Endothelial cell of umbilical vein (primary cell): ENCODE results near the gene HDAC4. TPM values are rescaled to one million over a fixed set of nuclear protein-coding genes. Genes with fewer than 3 reads are reported as not detected.

Experiments
- BruUV-seq: library from RNA; stranded (reverse); fragments of 400-500 nt; replicated peaks from 2 replicates; lab custom pipeline; 2021; lab: Mats Ljungman, UMichigan
- CTCF ChIA-PET: fragments of 300-600, 350-600 bp; sonication (Branson Sonifier 250); formaldehyde crosslinking; loops from one replicate; lab custom pipeline; 2021; ENCODE audit warnings: antibody characterized with exemption, inconsistent platforms; lab: Charles Lee
- POLR2A ChIA-PET: fragments of 300-600, 350-600 bp; sonication (Branson Sonifier 250); formaldehyde crosslinking; loops from one replicate; lab custom pipeline; 2021; ENCODE audit warnings: antibody characterized with exemption, inconsistent platforms; lab: Charles Lee
- DNase-seq: peaks from one replicate; pipeline ENCODE4 v3.0.0-alpha.2; 2011; ENCODE audit warnings: low read depth, low spot score
- FAIRE-seq: peaks from 2 replicates; lab custom pipeline; 2011; peaks lifted over from hg19 to GRCh38; lab: Jason Lieb, UNC
- H2AFZ ChIP-seq: 2 replicates; pipeline ENCODE4 v1.6.0; 2012; ENCODE audit warnings: low read depth, low read length, control low read depth, inconsistent platforms
- H3K27ac ChIP-seq: 2 replicates; pipeline ENCODE4 v1.5.1; 2011; ENCODE audit warnings: low read depth, mild to moderate bottlenecking, control low read depth, low read length, moderate library complexity; ENCODE audit not compliant: insufficient read depth
- H3K27me3 ChIP-seq, 2 experiments: 2 replicates each; pipeline versions ENCODE4 v1.6.0 to v1.6.1; 2011; ENCODE audit warnings: low read length in 2 of 2, mixed read lengths in 1 of 2; ENCODE audit not compliant: control insufficient read depth in 2 of 2, insufficient read depth in 2 of 2
- H3K36me3 ChIP-seq, 2 experiments: 2 replicates in 1 of 2; 3 replicates in 1 of 2; pipeline ENCODE4 v1.5.1; 2011; ENCODE audit warnings: low read length in 2 of 2, mild to moderate bottlenecking in 1 of 2, moderate library complexity in 1 of 2; ENCODE audit not compliant: control insufficient read depth in 2 of 2, insufficient read depth in 2 of 2; ENCODE audit errors: extremely low read depth in 1 of 2
- H3K4me1 ChIP-seq: 3 replicates; pipeline ENCODE4 v1.5.1; 2011; ENCODE audit warnings: mild to moderate bottlenecking, low read length; ENCODE audit not compliant: control insufficient read depth, insufficient read depth; ENCODE audit errors: extremely low read depth
- H3K4me2 ChIP-seq: 2 replicates; pipeline ENCODE4 v1.6.1; 2011; ENCODE audit warnings: low read length, control low read depth, mixed read lengths; ENCODE audit not compliant: insufficient read depth
- H3K4me3 ChIP-seq, 3 experiments: fragments of 200-600 bp in 1 of 3; sonication (generic), shearing (Covaris generic) in 1 of 3; replicated peaks in 1 of 3; 2 replicates each; pipeline ENCODE4 v1.5.1; 2011 to 2016; ENCODE audit warnings: control low read depth in 3 of 3, low read length in 3 of 3, mild to moderate bottlenecking in 2 of 3, inconsistent platforms in 1 of 3, low read depth in 1 of 3, moderate library complexity in 1 of 3; ENCODE audit not compliant: insufficient read depth in 1 of 3
- H3K79me2 ChIP-seq: 2 replicates; pipeline ENCODE4 v1.6.0; 2012; ENCODE audit warnings: low read length, inconsistent platforms; ENCODE audit not compliant: control insufficient read depth, insufficient read depth
- H3K9ac ChIP-seq: replicated peaks from 2 replicates; pipeline ENCODE3; 2011; ENCODE audit warnings: low read length, control low read depth; ENCODE audit not compliant: insufficient read depth; ENCODE audit errors: extremely low read depth
- H3K9me1 ChIP-seq: replicated peaks from 3 replicates; pipeline ENCODE4 v1.6.0; 2011; ENCODE audit warnings: mild to moderate bottlenecking, low read length; ENCODE audit not compliant: control insufficient read depth, insufficient read depth; ENCODE audit errors: extremely low read depth
- H3K9me3 ChIP-seq: replicated peaks from 2 replicates; pipeline ENCODE4 v1.5.1; 2012; ENCODE audit warnings: low read length, inconsistent platforms; ENCODE audit not compliant: control insufficient read depth, insufficient read depth
- H4K20me1 ChIP-seq: replicated peaks from 2 replicates; pipeline ENCODE3; 2011; ENCODE audit warnings: mild to moderate bottlenecking, low read length; ENCODE audit not compliant: control insufficient read depth, insufficient read depth; ENCODE audit errors: extremely low read depth
- CTCF ChIP-seq, 2 donors: IDR thresholded peaks; 1 replicate in 1 of 2; 2 replicates in 1 of 2; pipeline ENCODE4 v1.5.1; 2011; ENCODE audit warnings: low read length in 2 of 2, mild to moderate bottlenecking in 2 of 2, moderate library complexity in 2 of 2, control low read depth in 1 of 2, inconsistent platforms in 1 of 2, low read depth in 1 of 2; ENCODE audit not compliant: insufficient read depth in 1 of 2; ENCODE audit errors: extremely low read depth in 1 of 2
- EZH2 ChIP-seq: IDR thresholded peaks from 2 replicates; pipeline ENCODE4 v1.6.1; 2012; ENCODE audit warnings: borderline replicate concordance, low read depth, mild to moderate bottlenecking, moderate library complexity, low read length, inconsistent platforms; ENCODE audit not compliant: severe bottlenecking
- FOS ChIP-seq: IDR thresholded peaks from 2 replicates; pipeline ENCODE4 v1.6.1; 2011; ENCODE audit warnings: mild to moderate bottlenecking, low read length, moderate library complexity, borderline replicate concordance; ENCODE audit not compliant: insufficient read depth
- GATA2 ChIP-seq: IDR thresholded peaks from 2 replicates; pipeline ENCODE4 v1.7.0; 2011; ENCODE audit warnings: low read depth, mild to moderate bottlenecking, moderate library complexity, mixed read lengths, low read length; ENCODE audit not compliant: insufficient read length, insufficient read depth
- JUN ChIP-seq: IDR thresholded peaks from 2 replicates; pipeline ENCODE4 v1.6.1; 2011; ENCODE audit warnings: borderline replicate concordance, low read depth; ENCODE audit not compliant: insufficient read length, insufficient read depth
- MAX ChIP-seq: IDR thresholded peaks from 2 replicates; pipeline ENCODE4 v1.6.1; 2011; ENCODE audit not compliant: insufficient read depth, insufficient read length
- MYC ChIP-seq: IDR thresholded peaks from one replicate; pipeline ENCODE4 v1.6.1; 2011; ENCODE audit warnings: mild to moderate bottlenecking, low read depth, low read length
- POLR2A ChIP-seq: IDR thresholded peaks from 2 replicates; pipeline ENCODE4 v1.6.1; 2012; ENCODE audit warnings: low read depth, mild to moderate bottlenecking, control low read depth, low read length
- POLR2AphosphoS5 ChIP-seq: IDR thresholded peaks from 2 replicates; pipeline ENCODE4 v1.6.1; 2012; ENCODE audit warnings: low read depth, mild to moderate bottlenecking, control low read depth, low read length, moderate library complexity; ENCODE audit not compliant: insufficient read depth
- dilution Hi-C: fragments of 300-500 bp; cut with MboI; formaldehyde crosslinking; loops from one replicate; pipeline ENCODE4 v1.15.0; 2019; ENCODE audit warnings: low sequenced_read_pairs; ENCODE audit not compliant: extremely low pct_ligation_motif_present
- intact Hi-C: fragments of 100-400 bp; cut with micrococcal nuclease; formaldehyde crosslinking; loops from one replicate; pipeline ENCODE4 v1.10.0; 2022
- polyA plus RNA-seq, 4 experiments: library from polyadenylated mRNA; depleted of rRNA in 3 of 4; stranded (reverse) in 3 of 4; unstranded in 1 of 4; fragments of >200 nt; gene quantifications; 2 replicates each; pipeline versions ENCODE4 v1.2.1 to v1.2.3, GENCODE V29; 2011 to 2012; ENCODE audit warnings: missing spikeins in 1 of 4
- total RNA-seq: library from RNA; stranded (reverse); gene quantifications from 2 replicates; pipeline ENCODE4 v1.2.3, GENCODE V29; 2021

HDAC4 gene
- total and polyA plus RNA-seq, 2 donors (not counting 3 experiments of a cell fraction or from before 2014, with no cell fraction given): 13.4 to 33.0 TPM

- ChIA-PET POLR2A (no interaction called here), CTCF (no interaction called here)
- no peak overlapping the region for H3K9ac ChIP-seq
- no peak for FAIRE-seq
- no peak overlapping the region for H3K4me2 ChIP-seq
- no peaks in the 10 kb centered on the region for H3K4me1 ChIP-seq
- no peaks in the 10 kb centered on the region for H4K20me1 ChIP-seq
- no peaks in the 10 kb centered on the region for H3K9me3 ChIP-seq
- no peaks in the 10 kb centered on the region for H3K27me3 ChIP-seq
- BruUV-seq: no TSS peak
- H2AFZ ChIP-seq: no peak overlapping the region
- no peak overlapping the region for H3K4me3 ChIP-seq
- no peaks in the 10 kb centered on the region for H3K9me1 ChIP-seq
- TF ChIP-seq FOS: no peak
- TF ChIP-seq CTCF (IDR thresholded peaks at IDR 0.05; ENCODE audit: extremely low read depth in 1 of 2, insufficient read depth in 1 of 2, low read depth in 1 of 2, low read length in 2 of 2): no peak
- no peak for TF ChIP-seq GATA2
- dilution Hi-C loops (no loop called here), intact Hi-C loops (no loop called here)
- no peaks in the 10 kb centered on the region for H3K36me3 ChIP-seq
- no peak overlapping the region for H3K27ac ChIP-seq
- no peak for DNase-seq
- H3K79me2 ChIP-seq: no peaks in the 10 kb centered on the region
Observed at GRCh38 chr2:239236043-239236807, 164.6 kb downstream of the HDAC4 start.

GRCh38 chr2:239235311-239235710, 165.5 kb downstream of the HDAC4 start:
- Histone ChIP-seq H3K4me1 (no peaks in the 10 kb centered on the region), H2AFZ (no peak overlapping the region), H3K9me1 (no peaks in the 10 kb centered on the region), H3K9me3 (no peaks in the 10 kb centered on the region), H3K79me2 (no peaks in the 10 kb centered on the region), H3K27me3 (no peaks in the 10 kb centered on the region), H3K4me2 (no peak overlapping the region), H4K20me1 (no peaks in the 10 kb centered on the region), H3K27ac (no peak overlapping the region), H3K4me3 (no peak overlapping the region), H3K9ac (no peak overlapping the region), H3K36me3 (no peaks in the 10 kb centered on the region)
- ChIA-PET CTCF (interaction anchor here (1.0 kb wide), 1 partner anchor 17 kb away, joined by 3 read pairs; no protein-coding TSS in a partner anchor), POLR2A (no interaction called here)
- FAIRE-seq (no peak), DNase-seq (no peak)
- TF ChIP-seq JUN: no peak
- no peak for TF ChIP-seq POLR2A
- no peak for TF ChIP-seq GATA2
- no peak for TF ChIP-seq EZH2
- no peak for TF ChIP-seq FOS
- TF ChIP-seq CTCF (IDR thresholded peaks at IDR 0.05; ENCODE audit: extremely low read depth in 1 of 2, insufficient read depth in 1 of 2, low read depth in 1 of 2, low read length in 2 of 2): no peak
- TF ChIP-seq MAX: no peak
- no peak for TF ChIP-seq POLR2AphosphoS5
- no peak for TF ChIP-seq MYC
- intact Hi-C loops (no loop called here), dilution Hi-C loops (no loop called here)
- BruUV-seq: no TSS peak
